ENCODE measurements around the gene HLA-F.

HLA-F gene

GRCh38 chr6:29723262-29723665 is at the start of gene HLA-F:
TSS of gene HLA-F (plus strand) at chr6:29723434. CDS start at chr6:29723464, 30 bp downstream.
- TF ChIP-seq CTCF (IDR thresholded peaks at IDR 0.05; ENCODE audit: extremely low read depth, missing control alignments) = no peak
- DNase-seq (ENCODE audit: low spot score) = peak; percentile 90

- no peak for TF ChIP-seq CTCF (IDR thresholded peaks at IDR 0.05; ENCODE audit: extremely low read depth, missing control alignments)
- no peak for DNase-seq (ENCODE audit: low spot score)
Measured at GRCh38 chr6:29674008-29674407, 49.2 kb upstream of the HLA-F start.

GRCh38 chr6:29675561-29675960 is 47.7 kb upstream of the HLA-F start:
- DNase-seq (ENCODE audit: low spot score) = no peak
- TF ChIP-seq CTCF (IDR thresholded peaks at IDR 0.05; ENCODE audit: extremely low read depth, missing control alignments) = no peak

- TF ChIP-seq CTCF (IDR thresholded peaks at IDR 0.05; ENCODE audit: extremely low read depth, missing control alignments) = no peak
- no peak for DNase-seq (ENCODE audit: low spot score)
Measured at GRCh38 chr6:29676981-29677601, 46.1 kb upstream of the HLA-F start.

GRCh38 chr6:29678114-29678513 is 45.1 kb upstream of the HLA-F start:
- no peak for DNase-seq (ENCODE audit: low spot score)
- TF ChIP-seq CTCF (IDR thresholded peaks at IDR 0.05; ENCODE audit: extremely low read depth, missing control alignments) = no peak

GRCh38 chr6:29679962-29680361 is 43.3 kb upstream of the HLA-F start:
- DNase-seq (ENCODE audit: low spot score) = no peak
- TF ChIP-seq CTCF (IDR thresholded peaks at IDR 0.05; ENCODE audit: extremely low read depth, missing control alignments) = no peak

GRCh38 chr6:29680416-29680815 is 42.8 kb upstream of the HLA-F start:
- no peak for TF ChIP-seq CTCF (IDR thresholded peaks at IDR 0.05; ENCODE audit: extremely low read depth, missing control alignments)
- no peak for DNase-seq (ENCODE audit: low spot score)
